ENCODE results near the gene GALE.

DNA sequence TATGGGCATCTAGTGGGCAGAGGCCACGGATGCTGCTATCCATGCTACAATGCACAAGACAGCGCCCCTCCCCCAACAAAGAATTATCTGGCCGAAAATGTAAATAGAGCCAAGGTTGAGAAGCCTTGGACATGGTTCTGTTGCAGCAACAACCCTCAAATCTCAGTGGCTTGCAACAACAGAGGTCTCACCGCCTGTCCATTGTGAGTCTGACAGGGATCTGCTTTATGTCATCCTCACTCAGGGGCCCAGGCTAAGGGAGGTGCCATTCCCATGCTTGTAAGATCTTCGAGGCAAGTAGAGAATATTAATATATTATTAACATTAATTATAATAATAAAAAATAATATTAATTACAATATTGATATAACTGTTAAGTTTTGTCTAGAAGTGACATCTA lies 31.8 kb downstream of the GALE start:
- TF ChIP-seq POLR2A (IDR thresholded peaks at IDR 0.05; ENCODE audit: low read depth, low read length) (no peak), POLR2AphosphoS5 (IDR thresholded peaks at IDR 0.05; ENCODE audit: low read depth, low read length) (no peak), PAX5 (IDR thresholded peaks at IDR 0.05; ENCODE audit: insufficient read depth, low read length, severe bottlenecking) (no peak)
